Stimulated activated CD4-positive, alpha-beta T cell treated with anti-CD3 and anti-CD28 coated beads, Interleukin-4, amount 100 ng/mL, for 4 hours (primary cell): ENCODE measurements around the gene CAMK2G.
"Not testable (repeated sequence)": the region's sequence is repeated elsewhere in the genome, so short reads cannot be mapped to it uniquely, and the experiment has no call there.

ENCODE experiments used
- DNase-seq, 2 experiments: peaks; one replicate each; pipeline ENCODE4 v3.0.0-alpha.2; 2020

CAMK2G gene

DNA sequence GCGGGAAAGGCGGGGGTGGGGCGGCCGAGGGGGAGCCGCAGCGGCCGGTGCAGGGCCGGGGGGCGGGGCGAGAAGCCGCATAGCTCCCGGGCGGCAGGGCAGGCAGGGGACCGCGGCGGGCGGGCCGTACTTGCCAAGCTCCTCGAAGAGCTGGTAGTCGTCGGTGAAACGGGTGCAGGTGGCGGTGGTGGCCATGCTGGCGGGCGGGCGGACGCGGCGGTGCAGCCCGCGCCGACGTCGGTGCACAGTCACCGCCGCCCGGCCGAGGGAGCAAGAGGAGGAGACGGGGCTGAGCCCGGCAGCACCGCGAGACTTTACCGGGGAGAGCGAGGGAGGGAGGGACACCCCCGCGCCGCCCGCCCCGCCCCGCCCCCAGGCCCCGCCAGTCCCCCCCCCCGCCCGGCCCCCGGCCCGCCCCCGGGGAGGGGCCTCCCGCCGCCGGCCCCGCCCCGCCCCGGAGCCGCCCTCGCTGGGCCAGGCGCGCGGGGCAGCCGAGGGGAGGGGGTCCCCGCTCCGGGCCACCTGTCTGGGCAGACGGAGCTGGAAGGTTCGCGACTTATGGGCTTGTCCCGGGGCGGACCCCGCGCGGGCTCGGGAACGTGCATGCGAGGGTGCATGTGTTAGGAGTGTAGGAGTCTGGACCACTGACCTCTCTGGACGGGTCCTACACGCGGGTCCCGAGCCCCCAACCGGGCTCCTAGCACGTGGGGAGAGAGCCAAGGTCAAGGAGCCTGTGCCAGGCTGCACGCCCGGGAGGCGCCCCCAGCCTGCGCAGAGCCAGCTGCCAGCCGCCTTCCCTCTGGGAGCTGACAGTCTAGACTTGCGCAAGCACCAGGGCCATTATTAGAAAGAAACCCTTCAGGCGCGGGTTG is at the start of gene CAMK2G:
Gene CAMK2G (minus strand): TSS at position 289 of the 872 bp plus-strand sequence. CDS start 94 bp downstream, at position 195.
- peak; percentile 78 to 81 for DNase-seq

GRCh38 chr10:73922864-73923133 is 48.4 kb upstream of the CAMK2G start:
- no peak for DNase-seq

DNA sequence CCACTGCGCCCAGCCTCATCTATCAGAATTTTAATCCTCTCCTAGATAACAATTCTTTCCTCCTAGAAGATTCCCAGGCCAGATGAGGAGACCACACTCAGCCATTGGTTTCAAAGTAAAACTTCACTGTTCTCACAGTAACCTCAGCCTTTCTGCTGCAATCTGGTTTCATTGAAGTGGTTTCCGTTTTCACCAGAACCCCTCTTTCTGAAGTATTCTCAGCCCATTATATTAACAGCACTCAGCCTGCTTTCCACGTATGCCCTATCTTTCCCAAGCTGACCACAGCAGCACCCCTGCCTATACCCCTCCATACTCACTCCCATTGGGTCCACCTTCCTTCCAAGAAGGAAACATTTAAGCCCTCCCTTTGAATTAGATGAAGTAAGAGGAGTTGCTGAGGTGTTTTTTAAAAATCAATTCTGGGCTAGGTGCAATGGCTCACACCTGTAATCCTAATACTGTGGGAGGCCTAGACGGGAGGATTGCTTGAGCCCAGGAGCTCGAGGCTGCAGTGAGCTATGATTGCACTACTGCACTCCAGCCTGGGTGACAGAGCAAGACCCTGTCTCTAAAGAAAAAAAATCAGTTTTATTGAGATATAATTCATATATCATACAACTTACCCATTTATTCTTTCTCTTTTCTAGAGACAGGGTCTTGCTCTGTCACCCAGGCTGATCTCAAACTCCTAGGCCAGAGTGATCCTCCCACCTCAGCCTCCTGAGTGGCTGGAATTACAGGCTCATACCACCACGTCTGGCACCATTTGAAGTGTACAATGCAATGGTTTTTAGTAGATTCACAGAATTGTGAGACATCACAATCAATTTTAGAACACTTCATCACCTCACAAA is 47.9 kb upstream of the CAMK2G start:
- DNase-seq = peak in 1 of 2 experiments; percentile 12

- no peak for DNase-seq
Observed at GRCh38 chr10:73920089-73920488, 45.7 kb upstream of the CAMK2G start.

DNA sequence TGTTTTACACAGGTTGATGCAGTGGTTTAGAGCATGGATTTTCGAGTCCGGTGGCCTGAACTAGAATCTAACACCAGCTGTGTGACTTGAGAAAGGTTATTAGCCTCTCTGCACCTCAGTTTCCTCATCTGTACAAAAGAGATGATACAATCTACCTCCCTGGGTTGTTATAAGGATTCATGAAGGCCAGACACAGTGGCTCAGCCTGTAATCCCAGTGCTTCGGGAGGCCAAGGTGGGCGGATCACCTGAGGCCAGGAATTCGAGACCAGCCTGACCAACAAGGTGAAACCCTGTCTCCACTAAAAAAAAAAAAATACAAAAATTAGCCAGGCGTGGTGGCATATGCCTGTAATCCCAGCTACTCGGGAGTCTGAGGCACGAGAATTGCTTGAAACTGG is 45.1 kb upstream of the CAMK2G start:
- DNase-seq = not testable (repeated sequence)

- no peak for DNase-seq
Observed at GRCh38 chr10:73917566-73918305, 43.4 kb upstream of the CAMK2G start.

DNA sequence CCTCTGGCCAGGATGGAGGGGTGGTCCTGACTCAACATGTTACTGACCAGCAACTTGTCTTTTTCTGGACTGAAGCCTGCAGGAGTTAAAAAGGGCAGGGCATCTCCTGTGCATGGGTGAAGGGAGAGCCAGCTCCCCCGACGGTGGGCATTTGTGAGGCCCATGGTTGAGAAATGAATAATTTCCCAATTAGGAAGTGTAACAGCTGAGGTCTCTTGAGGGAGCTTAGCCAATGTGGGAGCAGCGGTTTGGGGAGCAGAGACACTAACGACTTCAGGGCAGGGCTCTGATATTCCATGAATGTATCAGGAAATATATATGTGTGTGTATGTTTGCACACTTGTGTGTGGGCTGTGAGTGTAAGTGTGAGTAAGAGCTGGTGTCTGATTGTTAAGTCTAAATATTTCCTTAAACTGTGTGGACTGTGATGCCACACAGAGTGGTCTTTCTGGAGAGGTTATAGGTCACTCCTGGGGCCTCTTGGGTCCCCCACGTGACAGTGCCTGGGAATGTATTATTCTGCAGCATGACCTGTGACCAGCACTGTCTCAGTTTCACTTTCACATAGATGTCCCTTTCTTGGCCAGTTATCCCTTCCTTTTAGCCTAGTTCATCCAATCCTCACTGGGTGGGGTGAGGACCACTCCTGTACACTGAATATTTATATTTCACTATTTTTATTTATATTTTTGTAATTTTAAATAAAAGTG is 42.6 kb upstream of the CAMK2G start:
- no peak for DNase-seq

- no peak for DNase-seq
Observed at GRCh38 chr10:73915206-73915851, 41.0 kb upstream of the CAMK2G start.

GRCh38 chr10:73914036-73914435 is 39.7 kb upstream of the CAMK2G start:
- DNase-seq = no peak

DNA sequence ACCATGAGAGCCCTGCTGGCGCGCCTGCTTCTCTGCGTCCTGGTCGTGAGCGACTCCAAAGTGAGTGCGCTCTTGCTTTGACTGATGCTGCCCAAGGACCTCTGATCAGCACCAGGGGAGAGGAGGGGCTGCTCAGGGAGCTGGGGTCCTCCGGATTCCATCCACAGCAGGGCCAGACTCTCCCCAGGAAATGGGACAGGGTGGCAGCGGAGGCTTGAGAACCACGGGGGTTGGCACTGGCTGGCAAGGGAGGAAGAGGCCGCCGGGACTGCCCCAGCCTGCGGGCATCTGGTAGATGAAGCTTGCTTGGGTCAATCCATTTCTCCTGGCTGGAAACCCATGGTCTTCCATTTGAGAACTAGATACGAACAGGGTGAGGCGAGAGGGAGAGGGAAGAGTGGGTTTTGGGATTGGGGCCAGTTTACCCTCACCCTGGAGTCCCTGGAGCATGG is 37.2 kb upstream of the CAMK2G start:
- peak in 1 of 2 experiments; percentile 26 for DNase-seq

DNA sequence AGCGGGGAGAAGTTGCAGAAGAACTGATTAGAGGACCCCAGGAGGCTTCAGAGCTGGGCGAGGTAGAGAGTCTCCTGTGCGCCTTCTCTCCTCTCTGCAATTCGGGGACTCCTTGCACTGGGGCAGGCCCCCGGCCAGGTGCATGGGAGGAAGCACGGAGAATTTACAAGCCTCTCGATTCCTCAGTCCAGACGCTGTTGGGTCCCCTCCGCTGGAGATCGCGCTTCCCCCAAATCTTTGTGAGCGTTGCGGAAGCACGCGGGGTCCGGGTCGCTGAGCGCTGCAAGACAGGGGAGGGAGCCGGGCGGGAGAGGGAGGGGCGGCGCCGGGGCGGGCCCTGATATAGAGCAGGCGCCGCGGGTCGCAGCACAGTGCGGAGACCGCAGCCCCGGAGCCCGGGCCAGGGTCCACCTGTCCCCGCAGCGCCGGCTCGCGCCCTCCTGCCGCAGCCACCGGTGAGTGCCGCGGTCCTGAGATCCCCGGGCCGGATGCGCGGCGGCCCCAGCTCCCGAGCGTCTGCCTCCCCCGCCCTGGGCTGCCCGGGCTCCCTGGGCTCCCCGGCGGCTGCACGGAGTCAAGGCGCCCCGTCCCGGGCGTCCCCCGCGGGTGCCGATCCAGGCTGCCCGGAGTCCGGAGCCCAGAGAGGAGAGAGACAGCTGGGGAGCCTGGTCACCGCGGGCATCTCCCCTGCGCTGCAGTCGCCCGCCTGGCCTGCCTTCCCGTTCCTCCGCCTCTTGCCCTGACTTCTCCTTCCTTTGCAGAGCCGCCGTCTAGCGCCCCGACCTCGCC is 36.6 kb upstream of the CAMK2G start, which contains the start of gene PLAU:
Gene PLAU (plus strand): TSS at position 369 of the 789 bp plus-strand sequence. CDS start 424 bp downstream, outside the sequence.
- peak in 1 of 2 experiments; percentile 42 for DNase-seq

GRCh38 chr10:73910401-73910763 is 36.0 kb upstream of the CAMK2G start:
- DNase-seq = no peak

- DNase-seq = no peak
Observed at GRCh38 chr10:73909540-73910115, 35.3 kb upstream of the CAMK2G start.

GRCh38 chr10:73908853-73909539 is 34.6 kb upstream of the CAMK2G start:
- peak; percentile 56 to 86 for DNase-seq

GRCh38 chr10:73907841-73908517 is 33.6 kb upstream of the CAMK2G start:
- DNase-seq = no peak

DNA sequence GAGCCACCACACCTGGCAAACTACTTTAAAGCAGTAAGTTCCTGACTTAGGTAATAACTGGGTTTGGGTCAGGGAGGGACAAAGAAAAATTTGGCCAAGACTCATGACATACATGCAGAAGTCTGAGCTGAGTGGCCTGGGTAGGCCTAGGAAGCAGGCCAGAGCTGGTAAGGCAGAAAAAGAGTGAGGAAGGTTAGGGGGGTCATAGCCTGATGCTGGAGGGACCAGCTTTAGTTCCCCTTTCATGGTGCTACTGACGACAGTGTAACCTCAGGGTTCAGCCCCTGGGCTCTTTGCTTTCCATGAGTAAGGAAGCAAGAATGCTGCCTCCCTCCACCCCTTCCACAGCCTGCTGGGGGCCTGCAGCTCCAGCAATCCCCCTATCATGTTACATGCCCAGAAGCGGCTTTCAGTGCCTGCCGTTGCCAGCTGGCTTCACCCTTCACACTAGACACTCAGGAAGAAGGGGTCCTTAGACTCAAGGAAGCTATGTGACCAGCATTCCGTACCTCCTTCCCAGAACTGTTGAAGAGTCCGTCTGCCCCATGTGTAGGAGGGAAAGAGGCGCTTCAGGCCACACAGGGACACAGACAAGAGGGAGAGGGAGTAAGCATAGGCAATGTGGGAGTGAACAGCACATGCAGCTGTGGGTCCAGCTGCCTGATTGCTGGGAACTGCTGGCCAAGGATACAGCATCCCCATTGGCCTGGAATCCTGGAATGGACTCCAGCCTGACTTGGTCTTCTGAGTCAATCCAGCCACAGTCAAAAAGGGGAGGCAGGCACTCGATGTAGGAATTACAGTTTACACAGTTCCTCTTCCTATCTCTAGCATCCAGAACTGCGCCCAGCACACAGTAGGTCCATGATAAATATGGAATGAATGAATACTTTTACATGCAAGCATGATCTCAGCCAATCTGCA is 32.4 kb upstream of the CAMK2G start:
- no peak for DNase-seq

DNA sequence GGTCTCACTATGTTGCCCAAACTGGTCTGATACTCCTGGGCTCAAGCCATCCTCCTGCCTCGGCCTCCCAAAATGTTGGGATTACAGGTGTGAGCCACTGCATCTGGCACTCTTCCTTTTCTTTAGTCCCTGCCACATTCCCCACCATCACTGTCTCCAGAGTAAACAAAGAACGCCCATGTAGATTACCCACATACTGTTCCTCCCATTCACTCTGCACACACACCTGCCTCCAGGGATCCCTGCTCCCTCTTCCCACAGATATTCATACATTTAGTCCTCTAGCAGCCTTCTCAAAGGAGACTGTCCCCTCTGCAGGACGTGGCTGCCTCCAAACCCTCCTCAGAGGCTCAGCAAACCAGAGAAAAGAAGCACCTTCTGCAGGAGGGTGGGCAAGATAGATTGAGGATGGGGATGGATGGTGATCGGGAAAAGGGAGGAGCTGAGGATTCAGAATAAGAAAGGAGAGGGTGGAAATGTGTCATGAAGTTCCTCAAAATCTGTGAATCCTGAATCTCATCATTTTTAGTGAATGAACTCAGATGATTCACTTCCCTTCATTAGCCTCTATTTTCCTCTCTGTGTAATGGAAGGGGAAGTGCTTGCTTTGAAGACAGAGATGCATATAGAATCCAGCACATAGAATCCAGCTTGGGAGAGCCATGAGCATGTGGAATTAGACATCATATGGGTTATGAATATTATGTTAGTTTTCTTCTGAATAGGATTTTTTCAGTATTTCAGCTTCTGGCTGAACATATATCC is 31.1 kb upstream of the CAMK2G start:
- DNase-seq = no peak
